HFF-Myc (cell line): ENCODE measurements around the gene MKS1.

Source experiments
- DNase-seq: peaks from one replicate; pipeline ENCODE4 v3.0.0-alpha.2; 2011; ENCODE audit warnings: low read depth; ENCODE audit errors: extremely low read depth
- H3K4me3 ChIP-seq: replicated peaks from 2 replicates; pipeline ENCODE4 v1.5.1; 2011; ENCODE audit warnings: low read depth, mild to moderate bottlenecking, control low read depth, low read length
- CTCF ChIP-seq: IDR thresholded peaks from 2 replicates; pipeline ENCODE4 v1.5.1; 2012; ENCODE audit warnings: mild to moderate bottlenecking, low read depth, low read length, control low read depth; ENCODE audit errors: missing control alignments

MKS1 gene

GRCh38 chr17:58244963-58245362 is 25.9 kb upstream of the MKS1 start:
- DNase-seq = no peak
- TF ChIP-seq CTCF = no peak
- no peak overlapping the region for H3K4me3 ChIP-seq

DNA sequence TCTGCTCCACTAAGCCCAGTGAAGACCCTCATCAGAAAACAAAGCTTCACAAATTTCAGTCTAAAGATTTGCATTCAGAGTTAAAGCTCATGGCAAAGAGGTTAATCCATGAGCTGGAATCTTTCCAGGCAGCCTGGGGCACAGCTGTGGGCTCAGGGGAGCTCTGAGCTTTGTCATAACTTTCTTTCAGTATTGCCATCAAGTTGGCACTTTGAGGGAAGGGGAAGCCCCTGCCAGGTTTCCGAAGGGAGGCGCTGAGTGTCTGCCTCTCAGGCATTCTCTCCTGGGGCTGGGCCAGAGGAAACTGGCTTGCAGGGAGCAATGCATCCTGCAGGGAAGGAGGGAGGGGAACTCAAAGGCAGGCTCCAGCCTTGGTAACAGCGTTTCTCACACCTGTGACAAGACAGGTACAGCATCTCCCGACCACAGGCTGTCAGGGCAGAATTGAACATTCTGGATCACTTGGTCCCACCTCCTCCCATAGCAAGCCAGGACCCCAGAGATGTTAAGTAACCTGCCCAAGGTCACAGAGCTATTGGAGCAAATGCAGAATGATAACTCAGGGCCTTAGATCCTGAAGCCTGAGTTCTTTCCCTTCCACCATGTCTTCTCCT is 23.2 kb upstream of the MKS1 start:
- DNase-seq = no peak
- no peak for TF ChIP-seq CTCF
- no peak overlapping the region for H3K4me3 ChIP-seq

GRCh38 chr17:58239987-58240386 is 20.9 kb upstream of the MKS1 start:
- no peak for DNase-seq
- TF ChIP-seq CTCF = no peak

DNA sequence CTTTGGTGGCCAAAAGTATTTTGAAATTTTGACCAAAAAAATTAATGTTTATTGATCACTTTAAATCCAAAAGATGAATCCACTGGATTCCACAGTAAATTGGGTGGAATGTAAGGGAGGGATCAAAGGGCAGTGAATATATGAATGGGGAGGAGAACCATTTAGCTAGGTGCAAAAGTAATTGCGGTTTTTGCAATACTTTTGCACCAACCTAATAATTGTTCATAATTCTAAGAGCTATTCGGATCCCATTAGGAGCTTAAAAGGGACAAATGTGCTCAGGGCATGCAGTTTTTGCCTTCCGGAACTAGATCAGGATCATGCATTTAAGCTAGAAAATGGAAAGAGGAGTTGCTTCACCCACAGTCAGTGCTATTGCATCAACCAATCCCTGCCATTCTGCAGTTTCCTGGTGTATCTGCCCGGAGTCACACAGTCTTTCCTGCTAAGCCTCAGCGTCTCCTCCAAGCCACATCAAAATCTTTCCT is 19.1 kb upstream of the MKS1 start, which contains the start of gene LPO:
Gene LPO (plus strand): TSS at position 438 of the 488 bp plus-strand sequence. CDS start 4,396 bp downstream, outside the sequence.
- TF ChIP-seq CTCF = no peak
- no peak for DNase-seq
- no peak within 1 kb of the TSS for H3K4me3 ChIP-seq

More at GRCh38 chr17:58239987-58240386, 20.9 kb upstream of the MKS1 start:
- no peak overlapping the region for H3K4me3 ChIP-seq

- no peak for DNase-seq
- no peak for TF ChIP-seq CTCF
- no peak overlapping the region for H3K4me3 ChIP-seq
Observed at GRCh38 chr17:58236394-58236793, 17.3 kb upstream of the MKS1 start.

- TF ChIP-seq CTCF = no peak
- no peak overlapping the region for H3K4me3 ChIP-seq
- no peak for DNase-seq
Observed at GRCh38 chr17:58235821-58236220, 16.8 kb upstream of the MKS1 start.

DNA sequence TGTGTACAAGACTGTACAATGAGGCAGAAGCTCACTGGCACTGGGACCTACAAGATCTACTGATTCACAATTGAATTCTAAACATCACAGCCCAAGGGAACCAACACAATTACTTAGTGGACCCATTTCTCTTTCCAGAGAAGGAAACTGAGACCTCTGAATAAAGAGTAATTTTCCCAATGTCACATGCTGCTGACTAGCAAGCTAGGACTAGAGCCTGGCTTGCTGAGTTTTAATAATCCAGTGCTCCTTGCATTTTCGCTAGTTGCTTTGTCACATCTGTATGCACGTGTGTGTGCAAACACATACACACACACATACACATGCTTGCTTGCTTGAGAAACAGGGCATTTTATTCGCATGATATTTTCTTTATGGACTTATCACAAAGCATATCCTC is 15.5 kb upstream of the MKS1 start:
- H3K4me3 ChIP-seq = no peak overlapping the region
- DNase-seq = no peak
- no peak for TF ChIP-seq CTCF
